H1 (cell line): ENCODE results near the gene NPTN. TPM values are rescaled to one million over a fixed set of nuclear protein-coding genes. Genes with fewer than 3 reads are reported as not detected.

Source experiments
- BRCA1 ChIP-seq: IDR thresholded peaks from 2 replicates; pipeline ENCODE4 v1.6.1; 2012; ENCODE audit warnings: low read depth, low read length, improper control_type of control experiment
- GTF2F1 ChIP-seq: IDR thresholded peaks from 2 replicates; pipeline ENCODE4 v1.6.1; 2012; ENCODE audit warnings: low read depth, low read length, improper control_type of control experiment, borderline replicate concordance
- JUN ChIP-seq: IDR thresholded peaks from 2 replicates; pipeline ENCODE4 v1.6.1; 2011; ENCODE audit warnings: low read depth, mild to moderate bottlenecking, improper control_type of control experiment, low read length
- KDM4A ChIP-seq: IDR thresholded peaks from one replicate; pipeline ENCODE4 v1.7.1; 2012; ENCODE audit warnings: low read depth, mild to moderate bottlenecking, moderate library complexity, low read length, inconsistent platforms; ENCODE audit not compliant: severe bottlenecking
- SAP30 ChIP-seq: fragments of 300-600 bp; sonication (generic); IDR thresholded peaks from 2 replicates; pipeline ENCODE4 v1.7.1; 2012; ENCODE audit warnings: low read length, moderate library complexity, mild to moderate bottlenecking, inconsistent platforms; ENCODE audit not compliant: insufficient read depth, insufficient replicate concordance
- polyA plus RNA-seq, 7 experiments: library from polyadenylated mRNA; depleted of rRNA in 3 of 7; stranded (reverse) in 5 of 7; unstranded in 2 of 7; fragments of >200 nt in 5 of 7; fragments of 200-250 nt in 2 of 7; gene quantifications; 1 replicate in 5 of 7; 2 replicates in 1 of 7; 4 replicates in 1 of 7; pipeline versions ENCODE4 v1.2.1 to v1.2.3, GENCODE V29; 2011 to 2013; ENCODE audit warnings: missing spikeins in 2 of 7, mixed read lengths in 2 of 7
- total RNA-seq: library from RNA; stranded (reverse); fragmentation: NEBNext Ultra II Directional; extraction: Animal tissue kit (Norgen Biotek cat#: 25700); gene quantifications from 2 replicates; pipeline ENCODE4 v1.2.1, GENCODE V29; 2021

Gene NPTN
- total and polyA plus RNA-seq, 2 of the 8 experiments (the other 6 are each of a cell fraction or from before 2014, with no cell fraction given) = 67.0 to 113 TPM

DNA sequence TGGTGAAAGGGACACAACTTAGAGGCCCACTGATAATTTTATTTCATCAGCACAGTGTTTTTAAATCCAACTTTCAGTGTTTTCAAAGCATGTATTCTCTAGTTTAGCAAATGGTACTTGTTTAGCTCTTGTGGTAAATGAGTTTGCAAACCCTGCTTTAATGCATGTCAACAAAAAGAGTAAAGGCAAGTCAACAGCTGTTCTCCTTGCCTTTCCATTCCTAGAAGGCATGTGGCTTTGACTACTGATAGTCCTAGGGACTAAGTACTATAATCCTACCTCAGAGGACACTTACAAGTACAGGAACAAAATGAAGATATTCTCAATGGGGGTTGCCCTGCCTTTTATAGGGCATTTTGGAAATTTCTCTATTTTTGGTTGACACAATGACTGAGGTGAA is 13.1 kb downstream of the NPTN start (continued):
- no peak for TF ChIP-seq JUN
- TF ChIP-seq GTF2F1 = no peak
- TF ChIP-seq BRCA1 = no peak
- TF ChIP-seq KDM4A = no peak
- TF ChIP-seq SAP30 = no peak
- TF ChIP-seq, all 59 proteins: peak for 0
